Lung (tissue), 12 donors: Measurements from ENCODE around the gene VWF. TPM values are rescaled to one million over a fixed set of nuclear protein-coding genes. Genes with fewer than 3 reads are reported as not detected.
A peak's percentile ranks its signal among the peaks of the same experiment; 100 is the strongest.

Experiments used
- ATAC-seq: fragments of 200-7000 bp; cut with Tn5 transposase; one replicate; pipeline ENCODE4 v1.9.1; 2020; ENCODE audit warnings: moderate number of reproducible peaks; ENCODE audit not compliant: insufficient read depth, low FRiP score
- DNase-seq, 3 donors: peaks; one replicate each; pipeline ENCODE4 v3.0.0-alpha.2; 2013 to 2017
- H3K27ac ChIP-seq, 2 donors: one replicate each; pipeline ENCODE4 v1.5.1; 2013; ENCODE audit warnings: mild to moderate bottlenecking in 2 of 2, moderate library complexity in 2 of 2, control low read depth in 1 of 2, inconsistent platforms in 1 of 2, low read depth in 1 of 2, low read length in 1 of 2
- H3K27me3 ChIP-seq, 3 donors: one replicate each; pipeline ENCODE4 v1.5.1; 2013; ENCODE audit warnings: low read length in 2 of 3; ENCODE audit not compliant: control insufficient read depth in 3 of 3, insufficient read depth in 3 of 3
- H3K36me3 ChIP-seq, 4 donors: one replicate each; pipeline ENCODE4 v1.5.1; 2013; ENCODE audit warnings: low read length in 4 of 4, mild to moderate bottlenecking in 1 of 4, moderate library complexity in 1 of 4; ENCODE audit not compliant: control insufficient read depth in 4 of 4, insufficient read depth in 4 of 4
- H3K4me1 ChIP-seq, 5 donors: one replicate each; pipeline ENCODE4 v1.5.1; 2013; ENCODE audit warnings: low read length in 5 of 5, mild to moderate bottlenecking in 2 of 5, moderate library complexity in 1 of 5; ENCODE audit not compliant: control insufficient read depth in 5 of 5, insufficient read depth in 5 of 5
- H3K4me3 ChIP-seq: one replicate; pipeline ENCODE4 v1.5.1; 2013; ENCODE audit warnings: mild to moderate bottlenecking, control low read depth, moderate library complexity
- H3K9ac ChIP-seq, 2 donors: one replicate each; pipeline ENCODE4 v1.5.1; 2013; ENCODE audit warnings: low read length in 2 of 2, control low read depth in 1 of 2; ENCODE audit not compliant: insufficient read depth in 1 of 2
- H3K9me3 ChIP-seq, 4 donors: one replicate each; pipeline ENCODE4 v1.5.1; 2013; ENCODE audit warnings: low read length in 3 of 4, mild to moderate bottlenecking in 1 of 4, moderate library complexity in 1 of 4; ENCODE audit not compliant: control insufficient read depth in 4 of 4, insufficient read depth in 3 of 4
- WGBS, 2 donors: extraction: QIAGEN DNeasy Blood & Tissue Kit; methylation state at CpG; one replicate each; pipeline ENCODE4 v1.1.7; 2013; 5-methylcytosine and 5-hydroxymethylcytosine counted together
- polyA plus RNA-seq, 2 donors: library from polyadenylated mRNA; stranded (reverse); fragments of 200-250 nt; gene quantifications; one replicate each; pipeline ENCODE4 v1.2.1, GENCODE V29; 2013
- total RNA-seq, 2 donors: library from RNA; depleted of rRNA in 1 of 2; stranded (reverse); fragments of >200 nt in 1 of 2; gene quantifications; one replicate each; pipeline ENCODE4 v1.2.1, GENCODE V29; 2014 to 2021
- TF ChIP-seq, protein P1 (sequence below): IDR thresholded peaks from 2 replicates; pipeline ENCODE4 v1.5.1; 2012; ENCODE audit warnings: mild to moderate bottlenecking; ENCODE audit errors: control extremely low read depth, extremely low read depth
- donor health status: control.
- donor health status: control.
- donor health status: Bipolar disorder and iron deficiency.
- donor health status: healthy.
- donor health status: DM: yes; HTN: yes; CAD: no.

The VWF gene
- total and polyA plus RNA-seq, 4 donors: 65.6 to 285 (median 249) TPM

DNA sequence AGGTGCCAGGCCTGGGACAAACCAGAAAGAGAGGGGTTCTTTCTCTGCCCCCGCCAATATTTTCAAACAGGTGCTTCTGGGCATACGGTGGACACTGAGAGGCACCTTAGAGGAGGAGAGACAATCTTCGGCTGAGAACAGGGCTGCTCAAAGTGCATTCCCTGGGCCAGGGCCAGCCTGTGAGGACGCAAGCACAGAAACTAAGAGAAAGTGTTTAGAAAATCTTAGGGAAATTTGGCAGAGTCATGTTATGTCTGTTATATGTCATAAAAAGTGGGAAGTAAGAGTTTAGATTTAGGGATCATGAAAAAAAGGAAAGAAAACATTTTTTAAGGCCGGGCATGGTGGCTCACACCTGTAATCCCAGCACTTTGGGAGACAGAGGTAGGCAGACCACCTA, 83.7 kb downstream of the VWF start:
- no peak for DNase-seq
- H3K9ac ChIP-seq: no peak overlapping the region

DNA sequence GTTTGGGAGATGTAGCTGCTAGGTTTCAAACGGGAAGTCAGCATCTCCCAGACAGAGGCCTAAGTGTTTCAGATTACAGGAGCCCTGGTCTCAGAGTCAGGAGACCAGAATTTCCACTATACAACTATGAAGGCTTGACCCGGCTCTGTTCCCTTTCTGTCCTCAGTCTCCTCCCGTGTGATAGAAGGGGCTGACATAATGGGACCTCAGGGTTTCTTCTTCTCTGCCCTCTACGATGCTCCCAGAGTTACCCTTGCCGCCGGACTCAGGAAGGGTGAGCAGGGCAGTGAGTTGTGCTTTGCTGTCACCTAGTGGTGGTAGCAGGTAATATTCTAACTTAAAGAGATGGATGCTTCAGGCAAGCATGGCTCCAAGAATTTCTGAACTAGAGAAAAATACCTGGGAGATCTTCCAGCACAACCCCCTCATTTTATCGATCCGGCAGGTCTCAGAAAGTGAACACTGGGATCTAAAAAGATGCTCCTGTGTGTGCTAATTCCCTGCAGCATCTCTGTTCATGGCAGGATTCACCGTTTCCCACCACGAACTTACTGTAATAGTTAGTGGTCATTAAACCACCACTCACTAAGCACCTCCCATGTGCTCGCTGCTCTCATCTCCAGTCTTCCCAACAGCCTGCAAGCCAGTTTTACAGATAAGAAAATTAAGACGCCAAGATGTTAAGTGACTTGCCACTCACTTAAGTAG, 84.4 kb downstream of the VWF start:
- Histone ChIP-seq H3K9ac (no peak overlapping the region), H3K27me3 (no peaks in the 10 kb centered on the region), H3K4me3 (no peak overlapping the region), H3K9me3 (no peaks in the 10 kb centered on the region), H3K36me3 (peaks cover 0 to 9% (median 0%) of the 10 kb centered on the region in 4 donors), H3K4me1 (peaks cover 0 to 2% (median 0%) of the 10 kb centered on the region in 5 donors), H3K27ac (no peak overlapping the region)
- ATAC-seq (peak; percentile 78), DNase-seq (peak; percentile 61 to 82 (median 78))
- TF ChIP-seq, protein P1, sequence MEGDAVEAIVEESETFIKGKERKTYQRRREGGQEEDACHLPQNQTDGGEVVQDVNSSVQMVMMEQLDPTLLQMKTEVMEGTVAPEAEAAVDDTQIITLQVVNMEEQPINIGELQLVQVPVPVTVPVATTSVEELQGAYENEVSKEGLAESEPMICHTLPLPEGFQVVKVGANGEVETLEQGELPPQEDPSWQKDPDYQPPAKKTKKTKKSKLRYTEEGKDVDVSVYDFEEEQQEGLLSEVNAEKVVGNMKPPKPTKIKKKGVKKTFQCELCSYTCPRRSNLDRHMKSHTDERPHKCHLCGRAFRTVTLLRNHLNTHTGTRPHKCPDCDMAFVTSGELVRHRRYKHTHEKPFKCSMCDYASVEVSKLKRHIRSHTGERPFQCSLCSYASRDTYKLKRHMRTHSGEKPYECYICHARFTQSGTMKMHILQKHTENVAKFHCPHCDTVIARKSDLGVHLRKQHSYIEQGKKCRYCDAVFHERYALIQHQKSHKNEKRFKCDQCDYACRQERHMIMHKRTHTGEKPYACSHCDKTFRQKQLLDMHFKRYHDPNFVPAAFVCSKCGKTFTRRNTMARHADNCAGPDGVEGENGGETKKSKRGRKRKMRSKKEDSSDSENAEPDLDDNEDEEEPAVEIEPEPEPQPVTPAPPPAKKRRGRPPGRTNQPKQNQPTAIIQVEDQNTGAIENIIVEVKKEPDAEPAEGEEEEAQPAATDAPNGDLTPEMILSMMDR: peak; percentile 86
- 27 to 29% methylated on average over 12 of the region's 12 CpGs for WGBS, 2 donors

More for the DNA sequence above, 83.7 kb downstream of the VWF start:
- ATAC-seq: no peak
- 73% methylated on average over 5 of the region's 5 CpGs for WGBS, 2 donors
- peaks cover 0 to 2% (median 0%) of the 10 kb centered on the region in 5 donors for H3K4me1 ChIP-seq
- no peaks in the 10 kb centered on the region for H3K9me3 ChIP-seq
- H3K27ac ChIP-seq: no peak overlapping the region
- TF ChIP-seq, protein P1: no peak
- no peaks in the 10 kb centered on the region for H3K27me3 ChIP-seq
- H3K4me3 ChIP-seq: no peak overlapping the region
- peaks cover 0 to 8% (median 0%) of the 10 kb centered on the region in 4 donors for H3K36me3 ChIP-seq

DNA sequence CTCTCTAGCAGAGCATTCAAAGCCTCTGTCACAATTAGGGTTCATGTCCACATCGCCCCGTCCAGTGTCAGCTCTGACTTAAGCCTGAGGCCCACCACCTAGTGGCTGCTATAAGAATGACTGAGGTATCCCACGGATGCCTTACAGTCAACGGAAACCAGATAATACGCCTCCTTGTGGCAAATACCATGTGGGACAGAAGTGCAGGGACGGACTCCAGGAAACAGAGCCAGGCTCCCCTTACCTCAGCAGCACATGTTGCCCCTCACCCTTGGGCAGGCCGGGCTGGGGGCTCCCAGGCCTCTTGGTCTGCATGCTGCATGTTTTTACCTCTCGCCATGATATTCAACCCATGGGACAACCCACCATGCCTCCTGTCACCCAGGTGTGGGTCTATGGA, 86.3 kb downstream of the VWF start:
- no peaks in the 10 kb centered on the region for H3K9me3 ChIP-seq
- no peak overlapping the region for H3K9ac ChIP-seq
- peak in 2 of 3 donors; percentile 37 to 61 for DNase-seq
- H3K27me3 ChIP-seq: no peaks in the 10 kb centered on the region
- H3K4me3 ChIP-seq: no peak overlapping the region
- TF ChIP-seq, protein P1: peak; percentile 51
- H3K27ac ChIP-seq: no peak overlapping the region
- H3K4me1 ChIP-seq: no peaks in the 10 kb centered on the region
- H3K36me3 ChIP-seq: peaks cover 0 to 8% (median 0%) of the 10 kb centered on the region in 4 donors
- 43 to 49% methylated on average over 8 of the region's 8 CpGs for WGBS, 2 donors
- peak; percentile 48 for ATAC-seq
